ENCODE measurements around the gene FHDC1. TPM values are rescaled to one million over a fixed set of nuclear protein-coding genes. Genes with fewer than 3 reads are reported as not detected.

The FHDC1 gene
- total RNA-seq, 1 experiment from 2014 or later = 19.9 TPM

DNA sequence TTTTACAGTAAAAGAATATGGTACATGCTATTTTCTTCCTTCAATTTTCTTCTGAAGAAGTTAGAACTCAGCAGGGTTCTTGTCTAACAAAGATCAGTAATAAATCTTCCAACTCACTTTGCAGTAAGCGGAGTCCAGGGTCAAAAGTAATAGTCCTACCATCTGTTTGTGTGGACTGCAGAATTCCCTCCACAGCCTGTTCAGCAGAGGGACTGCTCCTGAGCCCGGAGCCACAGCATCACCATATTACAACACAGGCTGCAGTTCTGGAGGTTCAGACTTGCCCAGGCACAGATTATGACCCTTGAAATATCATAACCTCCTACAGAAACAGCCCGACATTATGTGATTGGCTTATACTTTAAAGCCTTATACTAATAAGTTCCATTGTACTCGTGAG lies 10.3 kb downstream of the FHDC1 start:
- TF ChIP-seq, protein P1, sequence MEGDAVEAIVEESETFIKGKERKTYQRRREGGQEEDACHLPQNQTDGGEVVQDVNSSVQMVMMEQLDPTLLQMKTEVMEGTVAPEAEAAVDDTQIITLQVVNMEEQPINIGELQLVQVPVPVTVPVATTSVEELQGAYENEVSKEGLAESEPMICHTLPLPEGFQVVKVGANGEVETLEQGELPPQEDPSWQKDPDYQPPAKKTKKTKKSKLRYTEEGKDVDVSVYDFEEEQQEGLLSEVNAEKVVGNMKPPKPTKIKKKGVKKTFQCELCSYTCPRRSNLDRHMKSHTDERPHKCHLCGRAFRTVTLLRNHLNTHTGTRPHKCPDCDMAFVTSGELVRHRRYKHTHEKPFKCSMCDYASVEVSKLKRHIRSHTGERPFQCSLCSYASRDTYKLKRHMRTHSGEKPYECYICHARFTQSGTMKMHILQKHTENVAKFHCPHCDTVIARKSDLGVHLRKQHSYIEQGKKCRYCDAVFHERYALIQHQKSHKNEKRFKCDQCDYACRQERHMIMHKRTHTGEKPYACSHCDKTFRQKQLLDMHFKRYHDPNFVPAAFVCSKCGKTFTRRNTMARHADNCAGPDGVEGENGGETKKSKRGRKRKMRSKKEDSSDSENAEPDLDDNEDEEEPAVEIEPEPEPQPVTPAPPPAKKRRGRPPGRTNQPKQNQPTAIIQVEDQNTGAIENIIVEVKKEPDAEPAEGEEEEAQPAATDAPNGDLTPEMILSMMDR (conservative IDR thresholded peaks at IDR 0.05) = no peak
- Mint-ChIP-seq H3K9me3 (no peaks in the 10 kb centered on the region), H3K4me1 (peaks cover 21 to 26% of the 10 kb centered on the region in 2 experiments), H3K27ac (no peak overlapping the region), H3K36me3 (ENCODE audit: insufficient read depth in 1 of 3, low read depth in 3 of 3) (peaks cover 24 to 56% (median 42%) of the 10 kb centered on the region in 3 experiments), H3K4me3 (no peak overlapping the region), H3K27me3 (ENCODE audit: low read depth) (no peaks in the 10 kb centered on the region)
- no peak for DNase-seq
- H2BK15ac ChIP-seq (ENCODE audit: low read depth, low read length) = no peak overlapping the region
- no peak overlapping the region for H3K4me2 ChIP-seq (ENCODE audit: insufficient read depth, insufficient read length, low read length)
- no peaks in the 10 kb centered on the region for H3K9me3 ChIP-seq (ENCODE audit: control insufficient read depth, low read depth, low read length)
- H3K23ac ChIP-seq (ENCODE audit: insufficient read length, low read depth, low read length) = no peak overlapping the region
- no peak overlapping the region for H3K4ac ChIP-seq (ENCODE audit: low read depth, low read length)
- no peaks in the 10 kb centered on the region for H3K27me3 ChIP-seq (ENCODE audit: insufficient read depth, low read length)
- no CpG with 5 or more reads among the region's 4 CpGs for WGBS (ENCODE audit: extremely low coverage, insufficient read length, low lambda C conversion rate)
- no peak overlapping the region for H3K27ac ChIP-seq (ENCODE audit: insufficient read length, low read depth, low read length)
- H3K18ac ChIP-seq (ENCODE audit: insufficient read length, low read depth, low read length) = no peak overlapping the region
- no peak overlapping the region for H3K9ac ChIP-seq (ENCODE audit: extremely low read depth, insufficient read length, low read length)
- H4K20me1 ChIP-seq (ENCODE audit: control insufficient read depth, insufficient read depth, insufficient read length) = no peaks in the 10 kb centered on the region
- H2BK20ac ChIP-seq (ENCODE audit: low read depth, low read length, poor library complexity, severe bottlenecking) = no peak overlapping the region
- H4K8ac ChIP-seq (replicated peaks; ENCODE audit: insufficient read length, low read depth, low read length) = no peak overlapping the region
- H4K91ac ChIP-seq (ENCODE audit: insufficient read length, low read depth, low read length) = no peak overlapping the region
- H3K23me2 ChIP-seq (ENCODE audit: insufficient read length, low read depth, low read length, poor library complexity, severe bottlenecking) = peaks cover under 1% of the 10 kb centered on the region
- no peak overlapping the region for H3T11ph ChIP-seq (ENCODE audit: low read length)
- H3K79me2 ChIP-seq (ENCODE audit: insufficient read depth, low read length) = peaks cover 25% of the 10 kb centered on the region; the same call in 1 of the 2 replicates
- no peak overlapping the region for H2BK12ac ChIP-seq (ENCODE audit: insufficient read length, low read depth, low read length)
- no peak overlapping the region for H2BK120ac ChIP-seq (ENCODE audit: low read depth, low read length, poor library complexity, severe bottlenecking)
- peaks cover 13% of the 10 kb centered on the region; the same call in 1 of the 2 replicates for H3K4me1 ChIP-seq (ENCODE audit: insufficient read depth, low read length)
- no peak overlapping the region for H3K14ac ChIP-seq (ENCODE audit: insufficient read depth, low read length)
- H4K5ac ChIP-seq (ENCODE audit: insufficient read length, low read depth, low read length) = no peak overlapping the region
- H3K56ac ChIP-seq (ENCODE audit: insufficient read length, low read depth, low read length) = no peak overlapping the region
- peaks cover 3% of the 10 kb centered on the region for H3K79me1 ChIP-seq (ENCODE audit: insufficient read depth, low read depth, low read length, poor library complexity, severe bottlenecking)
- H2AFZ ChIP-seq (ENCODE audit: low read length) = no peak overlapping the region
- no peak overlapping the region for H2BK5ac ChIP-seq (ENCODE audit: insufficient read length, low read length)
- H2AK5ac ChIP-seq (ENCODE audit: insufficient read length, low read length) = no peak overlapping the region

Measured in H9 (cell line).